ENCODE results near the gene MAJIN.

DNA sequence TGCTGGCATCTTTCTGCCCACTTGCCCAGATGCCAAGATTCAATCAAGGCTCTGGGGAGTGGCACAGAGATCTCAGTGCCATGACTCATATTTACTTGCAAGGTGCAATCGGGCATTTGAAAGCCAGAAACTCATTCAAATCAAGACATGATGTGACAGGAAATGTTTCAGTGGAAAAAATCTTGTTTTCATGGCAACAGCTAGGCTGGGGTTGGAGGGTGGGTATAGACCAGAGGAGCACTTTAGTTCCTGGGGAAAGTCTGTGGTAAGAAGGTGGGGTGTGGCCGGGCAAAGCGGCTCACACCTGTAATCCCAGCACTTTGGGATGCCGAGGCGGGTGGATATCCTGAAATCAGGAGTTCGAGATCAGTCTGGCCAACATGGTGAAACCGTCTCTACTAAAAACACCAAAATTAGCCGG is 1.2 kb downstream of the MAJIN start:
- TF ChIP-seq, protein P1, sequence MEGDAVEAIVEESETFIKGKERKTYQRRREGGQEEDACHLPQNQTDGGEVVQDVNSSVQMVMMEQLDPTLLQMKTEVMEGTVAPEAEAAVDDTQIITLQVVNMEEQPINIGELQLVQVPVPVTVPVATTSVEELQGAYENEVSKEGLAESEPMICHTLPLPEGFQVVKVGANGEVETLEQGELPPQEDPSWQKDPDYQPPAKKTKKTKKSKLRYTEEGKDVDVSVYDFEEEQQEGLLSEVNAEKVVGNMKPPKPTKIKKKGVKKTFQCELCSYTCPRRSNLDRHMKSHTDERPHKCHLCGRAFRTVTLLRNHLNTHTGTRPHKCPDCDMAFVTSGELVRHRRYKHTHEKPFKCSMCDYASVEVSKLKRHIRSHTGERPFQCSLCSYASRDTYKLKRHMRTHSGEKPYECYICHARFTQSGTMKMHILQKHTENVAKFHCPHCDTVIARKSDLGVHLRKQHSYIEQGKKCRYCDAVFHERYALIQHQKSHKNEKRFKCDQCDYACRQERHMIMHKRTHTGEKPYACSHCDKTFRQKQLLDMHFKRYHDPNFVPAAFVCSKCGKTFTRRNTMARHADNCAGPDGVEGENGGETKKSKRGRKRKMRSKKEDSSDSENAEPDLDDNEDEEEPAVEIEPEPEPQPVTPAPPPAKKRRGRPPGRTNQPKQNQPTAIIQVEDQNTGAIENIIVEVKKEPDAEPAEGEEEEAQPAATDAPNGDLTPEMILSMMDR (IDR thresholded peaks at IDR 0.05 in 4 of 5, conservative IDR thresholded peaks at IDR 0.05 in 1 of 5), result no peak
- no peak for TF ChIP-seq POLR2A (IDR thresholded peaks at IDR 0.05)
